HepG2 (cell line): ENCODE measurements around the gene NEK7. TPM values are rescaled to one million over a fixed set of nuclear protein-coding genes. Genes with fewer than 3 reads are reported as not detected.
A peak's percentile ranks its signal among the peaks of the same experiment; 100 is the strongest.

Experiments used
- ATAC-seq: fragments of 200-7000 bp; cut with Tn5 transposase; 3 replicates; pipeline ENCODE4 v1.9.1; 2020; ENCODE audit warnings: mild to moderate bottlenecking, moderate library complexity
- BruUV-seq: library from RNA; stranded (reverse); fragments of 400-500 nt; replicated peaks from 2 replicates; lab custom pipeline; 2021; lab: Mats Ljungman, UMichigan
- CTCF ChIA-PET: fragments of 300-600 bp; formaldehyde crosslinking; extraction: SDS; loops from one replicate; lab custom pipeline; 2021; ENCODE audit warnings: low total read pairs, inconsistent platforms, low intra/inter-chr PET ratio; lab: Yijun Ruan, JAX
- POLR2A ChIA-PET: fragments of 350-600 bp; sonication (Branson Sonifier 250); formaldehyde crosslinking; loops from one replicate; lab custom pipeline; 2020; ENCODE audit warnings: antibody characterized with exemption, inconsistent platforms; lab: Yijun Ruan, JAX
- DNase-seq: peaks from one replicate; pipeline ENCODE4 v3.0.0-alpha.2; 2015; ENCODE audit warnings: low spot score
- FAIRE-seq: peaks from 3 replicates; lab custom pipeline; 2011; peaks lifted over from hg19 to GRCh38; lab: Jason Lieb, UNC
- H2AFZ ChIP-seq: one replicate; pipeline ENCODE4 v1.6.1; 2011; ENCODE audit warnings: low read length, inconsistent platforms
- H3K27ac ChIP-seq: fragments of 300-600 bp; 3 replicates; pipeline ENCODE4 v1.8.0; 2011; ENCODE audit warnings: mixed run types, mild to moderate bottlenecking, mixed read lengths, low read length, inconsistent platforms; ENCODE audit not compliant: insufficient read depth; ENCODE audit errors: extremely low read length
- H3K27me3 ChIP-seq, 2 experiments: fragments of 200-600 bp in 1 of 2; 2 replicates in 1 of 2; 3 replicates in 1 of 2; pipeline versions ENCODE4 v1.6.0 to v1.8.0; 2011; ENCODE audit warnings: low read length in 2 of 2, mild to moderate bottlenecking in 2 of 2, moderate library complexity in 2 of 2, inconsistent platforms in 1 of 2; ENCODE audit not compliant: insufficient read depth in 2 of 2, control insufficient read depth in 1 of 2
- H3K36me3 ChIP-seq, 2 experiments: fragments of 200-600 bp in 1 of 2; replicated peaks in 1 of 2; 2 replicates in 1 of 2; 3 replicates in 1 of 2; pipeline versions ENCODE4 v1.5.1 to v1.8.0; 2011; ENCODE audit warnings: low read length in 2 of 2, inconsistent platforms in 1 of 2; ENCODE audit not compliant: insufficient read depth in 2 of 2, control insufficient read depth in 1 of 2
- H3K4me1 ChIP-seq: 2 replicates; pipeline ENCODE4 v1.5.1; 2012; ENCODE audit warnings: low read length, inconsistent platforms; ENCODE audit not compliant: insufficient read depth
- H3K4me2 ChIP-seq: 2 replicates; pipeline ENCODE4 v1.6.0; 2011; ENCODE audit warnings: low read depth, low read length, inconsistent platforms
- H3K4me3 ChIP-seq, 3 experiments: fragments of 200-600 bp in 1 of 3; sonication (generic), shearing (Covaris generic) in 1 of 3; replicated peaks in 1 of 3; 2 replicates each; pipeline ENCODE4 v1.5.1; 2011 to 2016; ENCODE audit warnings: low read length in 3 of 3, inconsistent platforms in 2 of 3, low read depth in 2 of 3, mild to moderate bottlenecking in 2 of 3, control low read depth in 1 of 3, mixed read lengths in 1 of 3; ENCODE audit not compliant: insufficient read depth in 1 of 3
- H3K79me2 ChIP-seq: one replicate; pipeline ENCODE4 v1.6.1; 2011; ENCODE audit warnings: low read length, inconsistent platforms; ENCODE audit not compliant: insufficient read depth
- H3K9ac ChIP-seq: 2 replicates; pipeline ENCODE4 v1.6.0; 2011; ENCODE audit warnings: mild to moderate bottlenecking, low read depth, low read length, inconsistent platforms; ENCODE audit not compliant: insufficient read depth
- H3K9me3 ChIP-seq: 2 replicates; pipeline ENCODE4 v1.5.1; 2012; ENCODE audit warnings: mild to moderate bottlenecking, low read length
- H4K20me1 ChIP-seq: 2 replicates; pipeline ENCODE4 v1.6.0; 2011; ENCODE audit warnings: inconsistent platforms, mild to moderate bottlenecking, low read length, moderate library complexity; ENCODE audit not compliant: insufficient read depth
- IRX3 ChIP-seq: sonication (generic); formaldehyde crosslinking; IDR thresholded peaks from 2 replicates; pipeline ENCODE4 v1.8.1; 2023; ENCODE audit warnings: mild to moderate bottlenecking, low read depth, missing genetic modification reagents, borderline replicate concordance
- RAD51 ChIP-seq: fragments of 450-650 bp; IDR thresholded peaks from 2 replicates; pipeline ENCODE4 v1.6.1; 2016; ENCODE audit warnings: borderline replicate concordance
- SNAPC2 ChIP-seq: sonication (generic); formaldehyde crosslinking; IDR thresholded peaks from 2 replicates; pipeline ENCODE4 v1.8.1; 2022; ENCODE audit warnings: mild to moderate bottlenecking, missing genetic modification reagents
- TGIF2 ChIP-seq: IDR thresholded peaks from 2 replicates; pipeline ENCODE4 v1.6.1; 2016; ENCODE audit warnings: control low read depth, missing compliant biosample characterization
- THAP9 ChIP-seq: sonication (generic); formaldehyde crosslinking; IDR thresholded peaks from 2 replicates; pipeline ENCODE4; 2020; ENCODE audit warnings: missing genetic modification reagents, mild to moderate bottlenecking, borderline replicate concordance
- ZNF253 ChIP-seq: sonication (generic); formaldehyde crosslinking; IDR thresholded peaks from 2 replicates; pipeline ENCODE4 v1.8.0; 2022; ENCODE audit warnings: mild to moderate bottlenecking, missing genetic modification reagents, borderline replicate concordance
- WGBS: methylation state at CpG from one replicate; pipeline ENCODE4 v1.1.6; 2017; ENCODE audit warnings: low lambda C conversion rate; 5-methylcytosine and 5-hydroxymethylcytosine counted together
- in situ Hi-C: cut with HindIII; loops from 2 replicates; pipeline ENCODE4 v1.10.0; 2017; ENCODE audit warnings: low pct_unique_long_range_greater_than_20kb; ENCODE audit not compliant: extremely low pct_ligation_motif_present
- intact Hi-C: fragments of 100-400 bp; cut with micrococcal nuclease; formaldehyde crosslinking; loops from one replicate; pipeline ENCODE4 v1.10.0; 2022; ENCODE audit not compliant: unreplicated experiment
- polyA plus RNA-seq, 8 experiments: library from polyadenylated mRNA; depleted of rRNA in 3 of 8; stranded (reverse) in 7 of 8; unstranded in 1 of 8; fragments of >200 nt; fragmentation: Illumina TruSeq in 4 of 8; extraction: Trizol in 4 of 8; gene quantifications; 2 replicates each; pipeline versions ENCODE4 v1.2.1 to v1.2.3, GENCODE V29; 2011 to 2016; ENCODE audit warnings: low read depth in 4 of 8, missing spikeins in 1 of 8, mixed read lengths in 1 of 8; ENCODE audit not compliant: insufficient read depth in 1 of 8
- total RNA-seq, 5 experiments: library from RNA; depleted of rRNA; stranded (reverse); fragments of >200 nt; fragmentation: Illumina TruSeq; extraction: Trizol; gene quantifications; 2 replicates each; pipeline ENCODE4 v1.2.3, GENCODE V29; 2016; ENCODE audit warnings: low read depth in 1 of 5
- TF ChIP-seq, protein P1 (sequence below), 2 experiments: sonication (generic) in 1 of 2; formaldehyde crosslinking in 1 of 2; IDR thresholded peaks; 2 replicates each; pipeline versions ENCODE4 v1.5.1 to v1.6.1; 2011 to 2020; ENCODE audit warnings: borderline replicate concordance in 1 of 2, low read depth in 1 of 2, low read length in 1 of 2, mild to moderate bottlenecking in 1 of 2, missing genetic modification reagents in 1 of 2, moderate library complexity in 1 of 2
- TF ChIP-seq, protein P2 (sequence below): sonication (generic); formaldehyde crosslinking; IDR thresholded peaks from 2 replicates; pipeline ENCODE4 v1.4.0; 2020; ENCODE audit warnings: mild to moderate bottlenecking, missing genetic modification reagents

Gene NEK7
- total and polyA plus RNA-seq, 2 of the 13 experiments (the other 11 are each of a cell fraction or from before 2014, with no cell fraction given) = 18.1 to 19.2 TPM

- no peaks in the 10 kb centered on the region for H4K20me1 ChIP-seq
- intact Hi-C loops = no loop called here
- DNase-seq = no peak
- no peak for TF ChIP-seq THAP9 (CRISPR knock-in tag)
- no peak for TF ChIP-seq SNAPC2
- no peak for TF ChIP-seq ZNF253 (CRISPR knock-in tag)
- TF ChIP-seq, protein P1, sequence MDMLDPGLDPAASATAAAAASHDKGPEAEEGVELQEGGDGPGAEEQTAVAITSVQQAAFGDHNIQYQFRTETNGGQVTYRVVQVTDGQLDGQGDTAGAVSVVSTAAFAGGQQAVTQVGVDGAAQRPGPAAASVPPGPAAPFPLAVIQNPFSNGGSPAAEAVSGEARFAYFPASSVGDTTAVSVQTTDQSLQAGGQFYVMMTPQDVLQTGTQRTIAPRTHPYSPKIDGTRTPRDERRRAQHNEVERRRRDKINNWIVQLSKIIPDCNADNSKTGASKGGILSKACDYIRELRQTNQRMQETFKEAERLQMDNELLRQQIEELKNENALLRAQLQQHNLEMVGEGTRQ (IDR thresholded peaks at IDR 0.05; ENCODE audit: low read depth, low read length) = peak; percentile 34; the same call in 1 of the 2 replicates
- TF ChIP-seq, protein P1 (CRISPR knock-in tag; IDR thresholded peaks at IDR 0.05; ENCODE audit: borderline replicate concordance) = no peak
- peak; percentile 83 for TF ChIP-seq RAD51
- no peak for TF ChIP-seq TGIF2 (CRISPR knock-in tag)
- TF ChIP-seq, protein P2, sequence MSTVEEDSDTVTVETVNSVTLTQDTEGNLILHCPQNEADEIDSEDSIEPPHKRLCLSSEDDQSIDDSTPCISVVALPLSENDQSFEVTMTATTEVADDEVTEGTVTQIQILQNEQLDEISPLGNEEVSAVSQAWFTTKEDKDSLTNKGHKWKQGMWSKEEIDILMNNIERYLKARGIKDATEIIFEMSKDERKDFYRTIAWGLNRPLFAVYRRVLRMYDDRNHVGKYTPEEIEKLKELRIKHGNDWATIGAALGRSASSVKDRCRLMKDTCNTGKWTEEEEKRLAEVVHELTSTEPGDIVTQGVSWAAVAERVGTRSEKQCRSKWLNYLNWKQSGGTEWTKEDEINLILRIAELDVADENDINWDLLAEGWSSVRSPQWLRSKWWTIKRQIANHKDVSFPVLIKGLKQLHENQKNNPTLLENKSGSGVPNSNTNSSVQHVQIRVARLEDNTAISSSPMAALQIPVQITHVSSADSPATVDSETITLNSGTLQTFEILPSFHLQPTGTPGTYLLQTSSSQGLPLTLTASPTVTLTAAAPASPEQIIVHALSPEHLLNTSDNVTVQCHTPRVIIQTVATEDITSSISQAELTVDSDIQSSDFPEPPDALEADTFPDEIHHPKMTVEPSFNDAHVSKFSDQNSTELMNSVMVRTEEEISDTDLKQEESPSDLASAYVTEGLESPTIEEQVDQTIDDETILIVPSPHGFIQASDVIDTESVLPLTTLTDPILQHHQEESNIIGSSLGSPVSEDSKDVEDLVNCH = no peak
- TF ChIP-seq IRX3 (CRISPR knock-in tag) = no peak
- TF ChIP-seq, all 625 proteins: peak for 2
- Histone ChIP-seq H3K4me3 (no peak overlapping the region), H3K27me3 (no peaks in the 10 kb centered on the region; a peak in 1 of 5 replicates), H3K79me2 (no peaks in the 10 kb centered on the region), H3K36me3 (no peaks in the 10 kb centered on the region), H2AFZ (no peak overlapping the region), H3K9me3 (no peaks in the 10 kb centered on the region), H3K4me1 (no peaks in the 10 kb centered on the region), H3K9ac (no peak overlapping the region), H3K27ac (no peak overlapping the region), H3K4me2 (no peak overlapping the region)
- no peak for ATAC-seq
- ChIA-PET CTCF (no interaction called here), POLR2A (no interaction called here)
- FAIRE-seq = no peak
- in situ Hi-C loops = no loop called here
- BruUV-seq = no TSS peak
- 27% methylated on average over 3 of the region's 3 CpGs for WGBS
Measured at GRCh38 chr1:198121056-198121826, 35.6 kb upstream of the NEK7 start.
